RWPE1 (cell line): ENCODE data around the gene ABRACL.
A peak's percentile ranks its signal among the peaks of the same experiment; 100 is the strongest.

Source experiments
- CTCF ChIA-PET: fragments of 350-600 bp; sonication (Branson Sonifier 250); formaldehyde crosslinking; extraction: SDS; loops from one replicate; lab custom pipeline; 2021; lab: Yijun Ruan, JAX
- POLR2A ChIA-PET: fragments of 400-600 bp; formaldehyde crosslinking; extraction: SDS; loops from one replicate; lab custom pipeline; 2020; ENCODE audit warnings: antibody characterized with exemption; ENCODE audit not compliant: low non-redundant PET; lab: Yijun Ruan, JAX
- DNase-seq: peaks from one replicate; pipeline ENCODE4 v3.0.0; 2012; ENCODE audit warnings: low spot score
- H3K27ac ChIP-seq: fragments of 450-650 bp; 2 replicates; pipeline ENCODE4 v1.5.1; 2017
- TF ChIP-seq, protein P1 (sequence below): fragments of 450-650 bp; conservative IDR thresholded peaks from 2 replicates; pipeline ENCODE4 v1.5.1; 2017; ENCODE audit warnings: low read depth, mild to moderate bottlenecking

Gene ABRACL

DNA sequence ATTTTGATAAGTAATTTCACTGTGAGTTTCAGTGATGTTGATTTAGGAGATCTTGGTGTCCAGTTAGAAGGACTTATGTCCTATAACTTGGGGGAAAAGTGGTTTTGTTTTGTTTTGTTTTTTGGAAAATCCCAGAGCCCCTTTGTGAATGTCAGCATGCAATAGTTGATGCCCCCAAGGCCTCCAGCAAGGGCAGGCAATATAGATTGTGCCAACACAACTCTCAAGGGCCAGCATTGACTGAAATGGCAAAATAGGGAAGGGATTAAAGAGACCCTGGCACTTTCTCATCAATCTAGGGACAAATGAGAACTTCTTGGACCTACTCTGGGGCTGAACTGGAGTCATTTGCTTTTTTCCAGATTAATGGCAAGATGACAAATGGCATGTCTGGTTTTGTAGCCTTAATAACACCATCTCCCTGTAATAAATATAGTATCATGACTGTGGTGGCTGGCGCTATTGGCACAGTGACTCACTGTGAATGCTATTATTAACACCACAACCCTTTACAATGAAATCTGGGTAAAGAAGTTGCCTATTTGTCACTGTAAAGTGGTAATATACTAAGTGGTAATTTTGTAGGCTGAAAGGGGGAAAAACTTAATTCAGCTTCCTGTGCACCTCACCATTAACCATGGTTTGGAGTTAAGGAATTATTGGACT, 51.8 kb downstream of the ABRACL start:
- peak; percentile 12 for DNase-seq
- TF ChIP-seq, protein P1, sequence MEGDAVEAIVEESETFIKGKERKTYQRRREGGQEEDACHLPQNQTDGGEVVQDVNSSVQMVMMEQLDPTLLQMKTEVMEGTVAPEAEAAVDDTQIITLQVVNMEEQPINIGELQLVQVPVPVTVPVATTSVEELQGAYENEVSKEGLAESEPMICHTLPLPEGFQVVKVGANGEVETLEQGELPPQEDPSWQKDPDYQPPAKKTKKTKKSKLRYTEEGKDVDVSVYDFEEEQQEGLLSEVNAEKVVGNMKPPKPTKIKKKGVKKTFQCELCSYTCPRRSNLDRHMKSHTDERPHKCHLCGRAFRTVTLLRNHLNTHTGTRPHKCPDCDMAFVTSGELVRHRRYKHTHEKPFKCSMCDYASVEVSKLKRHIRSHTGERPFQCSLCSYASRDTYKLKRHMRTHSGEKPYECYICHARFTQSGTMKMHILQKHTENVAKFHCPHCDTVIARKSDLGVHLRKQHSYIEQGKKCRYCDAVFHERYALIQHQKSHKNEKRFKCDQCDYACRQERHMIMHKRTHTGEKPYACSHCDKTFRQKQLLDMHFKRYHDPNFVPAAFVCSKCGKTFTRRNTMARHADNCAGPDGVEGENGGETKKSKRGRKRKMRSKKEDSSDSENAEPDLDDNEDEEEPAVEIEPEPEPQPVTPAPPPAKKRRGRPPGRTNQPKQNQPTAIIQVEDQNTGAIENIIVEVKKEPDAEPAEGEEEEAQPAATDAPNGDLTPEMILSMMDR = no peak
- H3K27ac ChIP-seq = no peak overlapping the region
- POLR2A ChIA-PET = no interaction called here
- CTCF ChIA-PET = no interaction called here

DNA sequence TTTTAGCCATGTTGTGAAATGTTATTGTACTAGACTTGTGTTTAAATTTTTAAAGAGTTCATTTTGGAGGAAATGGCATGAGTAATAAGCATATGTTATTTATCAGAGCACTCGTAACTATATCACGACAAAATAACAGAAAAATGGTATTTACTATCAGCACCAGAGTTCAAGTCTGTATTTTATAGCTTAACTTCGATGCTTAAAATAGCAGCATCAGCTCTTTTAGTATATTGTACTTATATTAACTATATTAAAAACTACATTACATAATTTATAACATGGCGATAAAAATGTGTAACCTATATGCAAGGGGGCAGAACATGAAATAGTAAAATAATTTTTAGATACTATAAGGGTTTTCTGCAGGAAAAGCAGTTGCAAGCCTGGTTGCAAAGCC, 52.9 kb downstream of the ABRACL start:
- ChIA-PET CTCF (no interaction called here), POLR2A (no interaction called here)
- TF ChIP-seq, protein P1 = no peak
- no peak for DNase-seq
- no peak overlapping the region for H3K27ac ChIP-seq

DNA sequence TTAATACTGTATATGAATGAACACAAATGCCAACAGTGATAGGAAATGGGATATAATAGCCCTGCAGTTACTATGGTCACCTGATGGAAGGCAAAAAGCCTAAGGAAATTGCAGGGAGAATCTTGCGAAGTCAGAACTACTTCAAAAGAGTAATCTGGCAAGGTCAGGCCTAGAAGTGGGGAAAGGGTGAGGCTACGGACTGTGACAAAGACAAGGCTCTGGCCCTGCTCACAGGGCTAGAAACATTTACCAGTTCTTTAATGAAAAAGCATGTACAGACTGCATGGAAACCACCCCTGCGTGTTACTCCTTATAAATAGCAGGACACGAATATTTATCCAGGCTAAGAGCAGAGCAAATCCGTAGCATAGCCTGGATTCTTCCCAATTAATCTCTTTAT, 53.8 kb downstream of the ABRACL start:
- DNase-seq = no peak
- TF ChIP-seq, protein P1 = no peak
- no peak overlapping the region for H3K27ac ChIP-seq
- CTCF ChIA-PET = no interaction called here
- POLR2A ChIA-PET = no interaction called here

DNA sequence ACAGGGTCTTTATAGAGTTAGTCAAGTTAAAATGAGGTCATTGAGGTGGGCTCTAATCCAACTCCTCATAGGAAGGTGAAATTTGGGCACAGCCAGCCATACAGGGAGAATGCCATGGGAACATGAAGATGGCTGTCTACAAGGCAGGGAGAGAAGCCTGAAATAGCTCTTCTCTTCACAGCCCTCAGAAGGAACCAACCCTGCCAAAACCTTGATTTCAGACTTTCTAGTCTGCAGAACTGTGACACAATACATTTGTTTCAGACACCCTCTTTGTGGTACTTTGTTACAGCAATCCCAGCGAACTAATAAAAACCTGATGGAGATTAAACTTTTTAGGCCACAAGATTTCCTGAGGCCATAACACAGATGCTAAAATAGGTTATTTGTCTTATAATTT, 63.3 kb downstream of the ABRACL start:
- DNase-seq = no peak
- ChIA-PET CTCF (no interaction called here), POLR2A (no interaction called here)
- H3K27ac ChIP-seq = no peak overlapping the region
- TF ChIP-seq, protein P1 = no peak
